B cell (primary cell): ENCODE data around the gene GABRR1. TPM values are rescaled to one million over a fixed set of nuclear protein-coding genes. Genes with fewer than 3 reads are reported as not detected.

Experiments used
- ATAC-seq: fragments of 200-7000 bp; cut with Tn5 transposase; one replicate; pipeline ENCODE4 v1.10.0; 2021; ENCODE audit warnings: low read depth, mild to moderate bottlenecking, moderate number of reproducible peaks, moderate library complexity
- CTCF ChIA-PET: fragments of 350-600 bp; sonication (Branson Sonifier 250); formaldehyde crosslinking; loops from one replicate; lab custom pipeline; 2021; ENCODE audit warnings: antibody characterized with exemption, inconsistent platforms; lab: Charles Lee
- POLR2A ChIA-PET: fragments of 350-600 bp; sonication (Branson Sonifier 250); formaldehyde crosslinking; loops from one replicate; lab custom pipeline; 2021; ENCODE audit warnings: antibody characterized with exemption; lab: Charles Lee
- DNase-seq: peaks from one replicate; pipeline ENCODE4 v3.0.0; 2013
- H2AFZ ChIP-seq: 2 replicates; pipeline ENCODE4 v1.6.1; 2012; ENCODE audit warnings: mild to moderate bottlenecking, low read depth, low read length; ENCODE audit not compliant: insufficient read depth, poor library complexity, severe bottlenecking
- H3K27ac ChIP-seq, 2 donors: 1 replicate in 1 of 2; 2 replicates in 1 of 2; pipeline ENCODE4 v1.5.1; 2012 to 2013; ENCODE audit warnings: low read length in 2 of 2, mild to moderate bottlenecking in 2 of 2, moderate library complexity in 1 of 2
- H3K27me3 ChIP-seq, 4 experiments: fragments of 200-600 bp in 1 of 4; sonication (generic) in 1 of 4; replicated peaks in 1 of 4; 1 replicate in 2 of 4; 2 replicates in 2 of 4; pipeline versions ENCODE4 v1.6.1 to v1.7.0; 2013 to 2016; ENCODE audit warnings: low read length in 3 of 4, mild to moderate bottlenecking in 2 of 4, mixed read lengths in 1 of 4, moderate library complexity in 1 of 4; ENCODE audit not compliant: insufficient read depth in 4 of 4, control insufficient read depth in 3 of 4; ENCODE audit errors: control extremely low read depth in 1 of 4
- H3K36me3 ChIP-seq, 2 experiments: replicated peaks in 1 of 2; 1 replicate in 1 of 2; 2 replicates in 1 of 2; pipeline versions ENCODE4 v1.6.1 to v1.7.1; 2013; ENCODE audit warnings: low read length in 1 of 2; ENCODE audit not compliant: insufficient read depth in 2 of 2, control insufficient read depth in 1 of 2; ENCODE audit errors: control extremely low read depth in 1 of 2, extremely low read depth in 1 of 2
- H3K4me1 ChIP-seq, 2 donors: fragments of 200-600 bp in 1 of 2; sonication (generic) in 1 of 2; 1 replicate in 1 of 2; 2 replicates in 1 of 2; pipeline versions ENCODE4 v1.5.1 to v1.6.1; 2013 to 2017; ENCODE audit warnings: low read length in 2 of 2; ENCODE audit not compliant: control insufficient read depth in 2 of 2, insufficient read depth in 2 of 2
- H3K4me2 ChIP-seq: replicated peaks from 2 replicates; pipeline ENCODE3; 2012; ENCODE audit warnings: mild to moderate bottlenecking, low read depth, low read length; ENCODE audit not compliant: poor library complexity, severe bottlenecking
- H3K4me3 ChIP-seq, 5 experiments: fragments of 200-600 bp in 1 of 5; sonication (generic) in 1 of 5; 1 replicate in 3 of 5; 2 replicates in 2 of 5; pipeline versions ENCODE4 v1.5.1 to v1.7.0; 2011 to 2016; ENCODE audit warnings: low read length in 4 of 5, mild to moderate bottlenecking in 4 of 5, low read depth in 2 of 5, control low read depth in 1 of 5, moderate library complexity in 1 of 5; ENCODE audit not compliant: insufficient read depth in 1 of 5; ENCODE audit errors: control extremely low read depth in 1 of 5, extremely low read depth in 1 of 5
- H3K79me2 ChIP-seq: fragments of 200-600 bp; sonication (generic); one replicate; pipeline ENCODE4 v1.6.0; 2016; ENCODE audit warnings: low read length; ENCODE audit not compliant: control insufficient read depth, insufficient read depth
- H3K9ac ChIP-seq: fragments of 200-600 bp; sonication (generic); 2 replicates; pipeline ENCODE4 v1.6.1; 2017; ENCODE audit warnings: mild to moderate bottlenecking, low read length, moderate library complexity
- H3K9me3 ChIP-seq, 3 donors: one replicate each; pipeline versions ENCODE4 v1.6.1 to v1.7.1; 2013; ENCODE audit warnings: low read length in 2 of 3; ENCODE audit not compliant: control insufficient read depth in 2 of 3, insufficient read depth in 1 of 3; ENCODE audit errors: control extremely low read depth in 1 of 3
- H4K20me1 ChIP-seq: 2 replicates; pipeline ENCODE4 v1.6.0; 2012; ENCODE audit warnings: mild to moderate bottlenecking, low read length; ENCODE audit not compliant: insufficient read depth, control insufficient read depth, poor library complexity, severe bottlenecking
- H3K27ac Mint-ChIP-seq: one replicate; pipeline ENCODE4 v1.8.0; 2021; ENCODE audit warnings: mixed read lengths
- H3K27me3 Mint-ChIP-seq: one replicate; pipeline ENCODE4 v1.8.0; 2021; ENCODE audit warnings: mixed read lengths
- H3K4me1 Mint-ChIP-seq: one replicate; pipeline ENCODE4 v1.8.0; 2021; ENCODE audit warnings: mixed read lengths
- H3K4me3 Mint-ChIP-seq: one replicate; pipeline ENCODE4 v1.8.0; 2021; ENCODE audit warnings: mixed read lengths
- H3K9me3 Mint-ChIP-seq: one replicate; pipeline ENCODE4 v1.8.0; 2022; ENCODE audit warnings: mixed read lengths; ENCODE audit not compliant: insufficient read depth
- CTCF ChIP-seq: fragments of 200-600 bp; IDR thresholded peaks from one replicate; pipeline ENCODE4 v1.8.0; 2022; ENCODE audit warnings: antibody characterized with exemption, mild to moderate bottlenecking
- EZH2 ChIP-seq: IDR thresholded peaks from 2 replicates; pipeline ENCODE4 v1.6.1; 2012; ENCODE audit warnings: borderline replicate concordance, low read depth, mild to moderate bottlenecking, moderate library complexity, low read length; ENCODE audit not compliant: insufficient read depth, poor library complexity, severe bottlenecking
- WGBS: methylation state at CpG from one replicate; pipeline ENCODE4 v1.1.5; 2013; ENCODE audit warnings: missing lambda C conversion rate; ENCODE audit not compliant: insufficient coverage; 5-methylcytosine and 5-hydroxymethylcytosine counted together
- intact Hi-C: fragments of 100-400 bp; cut with micrococcal nuclease; formaldehyde crosslinking; loops from one replicate; pipeline ENCODE4 v1.10.0; 2022
- polyA plus RNA-seq: library from polyadenylated mRNA; depleted of rRNA; stranded (reverse); fragments of >200 nt; gene quantifications from 2 replicates; pipeline ENCODE4 v1.2.3, GENCODE V29; 2012
- total RNA-seq, 2 donors: library from RNA; stranded (reverse); fragments of 120-200 nt in 1 of 2; gene quantifications; 1 replicate in 1 of 2; 2 replicates in 1 of 2; pipeline versions ENCODE4 v1.2.3 to v1.2.4, GENCODE V29; 2013 to 2022

GABRR1 gene
- total and polyA plus RNA-seq, 2 donors (not counting 1 experiment from before 2014, with no cell fraction given), result not detected

- ChIA-PET POLR2A (no interaction called here), CTCF (interaction anchor here (0.6 to 9.6 kb wide), 3 partner anchors 9 to 260 kb away, joined by 4 to 94 read pairs (median 4); no protein-coding TSS in a partner anchor)
- Histone ChIP-seq H3K4me2 (no peak overlapping the region), H3K9ac (no peak overlapping the region), H4K20me1 (no peaks in the 10 kb centered on the region), H3K4me1 (peaks cover 9 to 12% of the 10 kb centered on the region in 2 donors), H2AFZ (no peak overlapping the region), H3K36me3 (no peaks in the 10 kb centered on the region), H3K9me3 (no peaks in the 10 kb centered on the region), H3K79me2 (no peaks in the 10 kb centered on the region), H3K4me3 (no peak overlapping the region), H3K27ac (no peak overlapping the region), H3K27me3 (peaks cover 0 to 19% (median 2%) of the 10 kb centered on the region in 4 experiments)
- Mint-ChIP-seq H3K4me1 (peaks cover 12% of the 10 kb centered on the region), H3K27me3 (peaks cover 34% of the 10 kb centered on the region), H3K27ac (no peak overlapping the region), H3K4me3 (no peak overlapping the region), H3K9me3 (no peaks in the 10 kb centered on the region)
- intact Hi-C loops, result no loop called here
- DNase-seq (no peak), ATAC-seq (no peak)
- TF ChIP-seq EZH2, result no peak
- TF ChIP-seq CTCF, result no peak
- WGBS, result no CpG with 5 or more reads among the region's 5 CpGs
These were observed 27.3 kb upstream of the GABRR1 start for GRCh38 chr6:89244241-89244985.

- H3K4me3 Mint-ChIP-seq, result no peak overlapping the region
- Histone ChIP-seq H3K4me1 (peaks cover 13 to 15% of the 10 kb centered on the region in 2 donors), H3K36me3 (no peaks in the 10 kb centered on the region), H3K27me3 (peaks cover 0 to 19% (median 2%) of the 10 kb centered on the region in 4 experiments), H3K9me3 (no peaks in the 10 kb centered on the region), H3K79me2 (no peaks in the 10 kb centered on the region), H3K4me2 (no peak overlapping the region), H2AFZ (no peak overlapping the region), H4K20me1 (no peaks in the 10 kb centered on the region), H3K4me3 (no peak overlapping the region), H3K9ac (no peak overlapping the region), H3K27ac (no peak overlapping the region)
- TF ChIP-seq EZH2 (no peak), CTCF (no peak)
- peaks cover 32% of the 10 kb centered on the region for H3K27me3 Mint-ChIP-seq
- no peak overlapping the region for H3K27ac Mint-ChIP-seq
- no peaks in the 10 kb centered on the region for H3K9me3 Mint-ChIP-seq
- intact Hi-C loops, result loop anchor here (2.0 kb wide), 1 partner anchor 120 kb away; no protein-coding TSS in a partner anchor
- no peak for ATAC-seq
- WGBS, result no CpG with 5 or more reads among the region's 1 CpG
- H3K4me1 Mint-ChIP-seq, result peaks cover 15% of the 10 kb centered on the region
- CTCF ChIA-PET, result interaction anchor here (1.5 to 9.6 kb wide), 5 partner anchors 12 to 263 kb away, joined by 4 to 94 read pairs (median 6); partner anchors contain the start of gene PNRC1
- DNase-seq, result no peak
- POLR2A ChIA-PET, result no interaction called here
These were observed 26.1 kb upstream of the GABRR1 start for GRCh38 chr6:89243331-89243629.
